Smooth muscle cell of the brain vasculature (primary cell): Measurements from ENCODE around the gene ROS1.
A peak's percentile ranks its signal among the peaks of the same experiment; 100 is the strongest.
"Not testable (repeated sequence)": the region's sequence is repeated elsewhere in the genome, so short reads cannot be mapped to it uniquely, and the experiment has no call there.

Experiments used
- DNase-seq: peaks from one replicate; pipeline ENCODE4 v3.0.0-alpha.2; 2012; ENCODE audit warnings: low read depth, low spot score

The ROS1 gene

DNA sequence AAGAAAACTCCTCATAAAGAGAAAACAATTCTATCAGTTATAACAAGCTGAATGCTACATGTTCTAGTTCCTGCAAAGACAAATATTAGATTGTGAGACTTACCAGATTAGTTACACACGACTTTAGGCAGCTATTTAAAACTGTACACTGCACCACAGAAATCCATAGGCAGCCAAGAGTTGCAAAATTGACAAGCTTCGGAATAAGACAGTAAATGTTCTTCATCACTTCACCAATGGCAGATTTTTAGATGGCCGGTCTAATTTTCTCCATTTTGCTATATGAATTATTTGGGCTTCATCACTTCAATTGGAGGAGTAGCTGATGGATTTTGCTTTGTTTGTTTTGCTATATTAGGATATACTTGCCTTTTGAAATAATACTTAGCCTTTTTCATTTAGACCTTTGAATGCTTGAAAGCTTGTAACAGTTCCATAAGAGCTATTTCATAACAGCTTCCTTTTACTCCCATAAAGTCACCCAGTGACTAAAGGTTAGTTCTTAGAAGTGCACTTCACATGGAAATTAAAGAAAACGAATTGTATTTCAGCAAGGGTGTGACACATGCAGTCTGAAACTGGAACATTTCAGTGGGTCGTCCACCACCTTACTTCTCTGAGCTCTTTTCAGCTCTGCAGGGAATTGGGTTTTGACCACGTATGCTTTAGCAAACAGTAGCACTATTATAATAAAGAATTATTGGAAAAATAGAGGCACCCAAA is at the start of gene ROS1:
ROS1 (minus strand) TSS at position 512 of the 723 bp plus-strand sequence; CDS start at position 226, 286 bp downstream.
- DNase-seq: no peak

GRCh38 chr6:117473401-117473800 is 47.7 kb upstream of the ROS1 start:
- no peak for DNase-seq

- no peak for DNase-seq
Observed at GRCh38 chr6:117472667-117473066, 46.9 kb upstream of the ROS1 start.

DNA sequence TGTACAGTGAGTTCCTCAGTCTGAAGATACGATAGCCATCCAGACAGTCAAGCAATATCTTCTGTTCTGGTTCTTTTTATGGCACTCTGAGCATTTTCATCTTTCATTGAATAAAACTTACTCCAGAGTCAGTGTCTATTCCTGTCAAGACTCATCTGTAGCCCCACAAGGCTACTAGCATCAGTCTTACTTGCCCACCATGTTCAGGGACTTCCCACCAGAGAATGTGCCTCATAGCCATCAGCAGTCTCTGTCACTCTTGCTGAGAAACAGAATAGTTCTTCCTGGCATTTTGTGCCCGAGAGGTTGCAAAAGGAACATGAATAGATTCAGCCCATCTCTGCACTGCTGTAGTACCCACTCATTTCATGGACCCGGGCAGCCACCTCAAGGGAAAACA is 44.0 kb upstream of the ROS1 start:
- no peak for DNase-seq

DNA sequence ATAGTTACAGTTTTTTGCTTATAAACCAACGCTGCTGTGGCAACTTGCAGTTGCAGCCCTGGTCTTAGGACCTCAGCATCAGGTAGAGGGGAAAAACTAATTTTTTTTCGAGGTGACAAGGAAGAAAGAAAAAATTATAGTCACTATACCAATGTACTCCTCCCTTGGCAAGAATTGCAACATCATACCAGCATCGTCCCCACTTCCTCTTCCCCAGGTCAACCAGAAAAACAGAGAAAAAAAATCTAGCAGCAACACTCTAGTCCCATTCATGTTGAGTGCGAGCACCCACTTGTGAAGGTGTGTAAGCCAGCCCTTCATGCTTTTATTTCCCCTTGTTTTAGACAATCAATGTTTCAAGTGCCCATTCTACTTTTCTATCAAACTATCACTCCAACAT is 43.6 kb upstream of the ROS1 start:
- DNase-seq: no peak

DNA sequence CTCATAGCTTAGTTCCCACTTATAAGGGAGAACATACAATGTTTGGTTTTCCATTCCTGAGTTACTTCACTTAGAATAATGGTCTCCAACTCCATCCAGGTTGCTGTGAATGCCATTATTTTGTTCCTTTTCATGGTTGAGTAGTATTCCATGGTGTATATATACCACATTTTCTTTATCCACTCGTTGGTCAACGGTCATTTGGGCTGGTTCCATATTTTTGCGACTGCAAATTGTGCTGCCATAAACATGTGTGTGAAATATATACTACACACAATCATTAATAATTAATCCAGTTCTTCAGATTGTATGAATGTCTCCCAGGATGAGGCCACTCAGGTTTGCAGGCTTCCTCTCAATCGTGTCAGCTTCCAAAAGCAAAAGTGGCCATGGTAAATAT is 42.8 kb upstream of the ROS1 start:
- DNase-seq: not testable (repeated sequence)

DNA sequence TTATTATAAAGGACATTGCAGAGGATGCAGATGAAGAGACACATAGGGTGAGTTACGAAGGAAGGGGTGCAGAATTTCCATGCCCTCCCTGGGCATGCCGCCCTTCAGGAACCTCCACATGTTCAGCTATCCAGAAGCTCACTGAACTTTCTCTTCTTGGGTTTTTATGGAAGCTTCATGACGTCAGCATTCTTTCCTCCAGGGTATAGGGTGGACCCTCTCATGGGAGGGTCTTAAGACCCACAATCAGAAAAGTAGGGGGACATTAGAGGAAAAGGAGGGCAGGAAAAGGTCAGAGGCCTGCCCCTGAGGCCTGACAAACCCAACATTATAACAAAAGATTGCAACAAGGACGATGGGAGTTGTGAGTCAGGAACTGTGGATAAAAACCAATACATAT is 42.1 kb upstream of the ROS1 start:
- no peak for DNase-seq

- no peak for DNase-seq
Observed at GRCh38 chr6:117465691-117466090, 39.9 kb upstream of the ROS1 start.

- no peak for DNase-seq
Observed at GRCh38 chr6:117464700-117465099, 39.0 kb upstream of the ROS1 start.

GRCh38 chr6:117463762-117464665 is 38.3 kb upstream of the ROS1 start:
- DNase-seq: no peak

DNA sequence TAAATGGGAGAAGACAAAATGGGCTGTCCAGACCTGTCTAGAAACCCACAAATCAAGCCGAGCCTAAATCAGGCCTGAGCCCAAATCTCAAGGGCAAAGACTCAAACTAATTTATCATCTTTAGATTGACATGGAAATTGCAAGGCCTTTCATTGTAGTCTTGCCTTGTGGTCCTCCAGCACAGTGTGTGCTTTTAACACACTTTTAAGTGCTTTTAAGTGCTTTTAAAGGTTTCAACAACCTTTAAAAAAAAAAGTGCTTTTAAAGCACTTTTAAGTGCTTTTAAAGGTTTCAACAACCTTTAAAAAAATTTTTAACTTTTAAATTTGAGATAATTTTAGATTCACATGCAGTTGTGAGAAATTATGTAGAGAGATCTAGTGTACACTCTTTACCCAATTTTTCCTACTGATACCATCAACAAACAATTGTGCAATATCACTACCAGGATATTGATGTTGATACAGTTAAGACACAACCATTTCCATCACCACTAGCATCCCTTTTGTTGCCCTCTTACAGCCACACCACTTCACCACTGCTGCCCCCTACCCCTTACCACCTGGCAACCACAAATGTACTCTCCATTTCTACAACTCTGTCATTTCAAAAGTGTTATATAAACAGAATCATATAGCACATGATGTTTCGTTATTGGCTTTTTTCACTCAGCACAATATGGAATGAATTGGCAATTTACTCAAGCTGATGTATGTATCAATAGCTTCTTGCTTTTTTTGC is 33.6 kb upstream of the ROS1 start:
- DNase-seq: no peak

DNA sequence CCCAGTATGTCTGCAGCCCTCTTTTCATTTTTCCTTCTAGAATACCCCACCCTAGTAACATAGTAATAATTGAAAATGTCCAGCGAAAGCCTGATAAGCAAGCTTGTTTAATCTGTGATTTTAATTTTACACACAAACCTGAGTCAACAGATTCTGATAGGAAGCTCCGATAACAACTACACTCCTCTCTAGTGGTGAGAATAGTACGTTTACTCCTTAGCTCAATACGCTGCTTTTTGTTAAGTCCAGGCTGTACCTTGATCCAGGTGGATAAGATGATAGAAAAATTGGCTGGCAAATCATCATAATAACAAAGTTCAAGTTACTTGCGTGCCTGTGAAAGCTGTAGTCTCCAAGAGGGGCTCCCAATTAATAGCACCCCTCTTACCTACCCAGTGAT is 31.3 kb upstream of the ROS1 start:
- DNase-seq: no peak

DNA sequence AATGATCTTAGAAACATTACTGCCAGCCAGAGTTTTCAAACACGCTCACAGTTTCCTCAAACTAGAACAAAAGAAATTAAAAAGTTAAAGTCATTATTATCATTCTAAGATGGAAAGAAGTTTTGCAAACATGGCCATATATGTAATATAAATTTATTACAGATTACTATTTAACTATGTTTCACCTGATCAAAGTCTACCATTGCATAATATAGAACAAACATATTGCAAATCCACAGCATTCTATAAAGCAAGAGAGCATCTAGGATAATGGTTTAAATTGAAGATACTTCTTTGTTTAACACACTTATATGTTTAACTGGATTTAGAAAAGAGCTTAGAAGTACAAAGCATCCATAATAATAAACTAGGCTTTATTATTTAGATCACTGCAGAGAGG is 30.5 kb upstream of the ROS1 start:
- DNase-seq: no peak

DNA sequence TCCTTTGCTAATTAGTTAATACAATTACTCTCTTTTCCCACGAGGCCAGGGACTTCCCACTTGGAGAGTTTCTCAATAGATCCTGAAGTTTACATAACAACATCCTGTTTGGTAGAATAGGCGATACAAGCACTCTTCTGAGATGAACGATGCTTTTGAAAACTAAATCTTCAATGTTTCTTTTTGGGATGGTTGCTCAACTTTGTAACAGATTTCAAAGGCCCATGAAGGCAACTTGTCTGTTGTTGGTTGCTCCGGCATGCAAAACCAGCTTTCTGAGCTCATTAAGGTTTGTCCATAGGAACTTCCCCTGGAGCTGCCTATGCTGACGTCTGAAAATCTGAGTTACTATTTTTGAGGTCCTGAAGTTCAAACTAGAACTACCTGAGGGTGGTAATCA is 25.9 kb upstream of the ROS1 start:
- no peak for DNase-seq

- peak; percentile 68 for DNase-seq
Observed at GRCh38 chr6:117449549-117450439, 24.1 kb upstream of the ROS1 start.

DNA sequence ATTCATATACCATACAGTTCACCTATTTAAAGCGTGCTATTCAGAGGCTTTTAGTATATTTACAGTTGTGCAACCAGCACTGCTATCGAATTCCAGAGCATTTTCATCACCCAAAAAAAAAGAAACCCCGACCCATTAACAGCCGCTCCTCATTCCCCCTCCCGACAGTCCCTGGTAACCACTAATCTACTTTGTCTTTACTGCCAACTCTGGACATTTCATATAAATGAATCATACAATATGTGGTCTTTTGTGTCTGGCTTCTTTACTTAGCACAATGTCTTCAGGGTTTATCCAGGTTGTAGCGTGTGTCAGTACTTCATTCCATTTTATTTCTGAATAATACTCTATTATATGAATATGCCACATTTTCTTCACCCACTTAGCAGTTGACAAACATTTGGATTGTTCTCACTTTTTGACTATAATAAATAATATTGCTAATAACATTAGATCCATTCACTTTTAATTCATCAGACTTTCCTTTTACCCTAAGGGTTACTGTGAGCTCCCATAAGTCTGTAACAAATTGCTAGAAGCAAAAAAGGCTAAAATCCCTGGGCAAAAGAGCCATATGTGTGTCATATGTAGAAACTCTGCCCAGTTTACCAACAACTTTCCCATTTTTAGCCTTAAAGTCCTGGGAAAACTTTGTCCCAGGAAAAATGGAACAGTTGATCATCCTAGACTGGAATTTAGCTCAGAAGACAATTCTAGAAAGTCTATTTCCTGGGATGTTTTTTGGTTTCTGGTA is 23.2 kb upstream of the ROS1 start:
- DNase-seq: peak; percentile 20

DNA sequence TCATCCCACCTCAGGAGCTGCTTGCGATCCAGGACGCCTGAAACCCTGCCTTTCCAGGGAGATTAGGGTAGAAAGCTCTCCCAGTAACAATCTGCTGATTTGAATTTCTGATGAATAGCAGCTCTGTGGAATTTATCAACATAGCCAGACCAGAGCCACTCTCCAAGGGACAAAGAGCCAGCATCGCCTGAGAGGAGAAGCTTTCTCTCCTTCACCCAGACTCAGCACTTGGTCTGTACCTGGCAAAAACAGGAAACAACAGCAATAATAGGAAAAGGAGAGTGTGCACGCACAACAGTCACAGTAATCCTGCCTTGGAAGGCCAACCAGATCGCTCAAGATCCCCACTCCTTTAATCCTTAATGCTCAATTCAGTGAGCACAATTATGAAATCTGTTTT is 22.3 kb upstream of the ROS1 start:
- no peak for DNase-seq

DNA sequence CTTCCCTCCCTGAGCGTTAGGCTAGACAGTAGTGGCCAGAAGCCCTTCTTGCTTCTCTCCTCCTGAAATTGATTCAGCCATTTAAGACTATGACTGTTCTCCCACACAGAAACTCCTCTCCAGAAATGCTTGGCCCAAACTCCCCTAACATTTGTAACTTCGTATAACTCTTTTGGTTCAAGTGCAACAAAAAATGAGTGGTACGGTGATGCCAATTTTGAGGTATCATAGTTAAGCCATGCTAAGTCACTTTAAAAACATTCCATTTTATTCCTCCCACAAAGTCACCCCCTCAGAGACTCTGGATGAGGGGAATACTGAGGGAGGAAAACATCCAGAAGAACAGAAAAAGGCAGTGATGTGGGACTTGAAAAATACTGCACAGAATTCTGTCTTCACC is 21.1 kb upstream of the ROS1 start:
- no peak for DNase-seq

DNA sequence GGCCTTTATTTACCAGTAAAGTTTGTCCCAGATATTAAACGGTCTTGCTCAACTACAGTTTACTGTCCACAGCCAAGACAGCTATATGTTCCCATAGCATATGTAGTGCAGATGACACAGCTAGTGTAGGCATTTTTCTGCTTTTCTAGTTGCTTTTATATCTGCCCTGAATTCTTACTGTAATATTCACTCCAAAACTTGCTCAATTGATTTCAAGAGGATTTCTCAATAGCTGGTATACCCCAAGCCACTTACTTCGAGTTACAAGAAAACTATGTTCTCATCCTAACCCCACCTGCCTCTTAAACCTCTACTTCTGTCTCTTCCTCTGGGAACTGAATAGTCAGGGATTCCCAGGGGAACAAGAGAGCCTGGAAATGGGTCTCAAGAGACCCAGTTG is 18.9 kb upstream of the ROS1 start:
- DNase-seq: no peak

- not testable (repeated sequence) for DNase-seq
Observed at GRCh38 chr6:117442313-117442712, 16.6 kb upstream of the ROS1 start.
